Effector memory CD4-positive, alpha-beta T cell (primary cell): ENCODE data around the gene NRG2.

Experiments used
- DNase-seq, 3 donors: peaks; one replicate each; pipeline ENCODE4 v3.0.0-alpha.2; 2020
- H3K27ac ChIP-seq: 2 replicates; pipeline ENCODE4 v1.7.0; 2013; ENCODE audit warnings: mild to moderate bottlenecking, low read length, moderate library complexity; ENCODE audit not compliant: insufficient read depth, poor library complexity, severe bottlenecking
- H3K27me3 ChIP-seq: replicated peaks from 2 replicates; pipeline ENCODE4 v1.7.0; 2013; ENCODE audit warnings: mild to moderate bottlenecking, low read length; ENCODE audit not compliant: insufficient read depth, control insufficient read depth, poor library complexity, severe bottlenecking
- H3K36me3 ChIP-seq: 2 replicates; pipeline ENCODE4 v1.7.0; 2013; ENCODE audit warnings: mild to moderate bottlenecking, low read length, moderate library complexity; ENCODE audit not compliant: control insufficient read depth, insufficient read depth
- H3K4me1 ChIP-seq: 2 replicates; pipeline ENCODE4 v1.7.0; 2013; ENCODE audit warnings: low read length, mild to moderate bottlenecking; ENCODE audit not compliant: control insufficient read depth, insufficient read depth, poor library complexity, severe bottlenecking
- H3K4me3 ChIP-seq: 2 replicates; pipeline ENCODE4 v1.7.0; 2013; ENCODE audit warnings: low read length, low read depth, mild to moderate bottlenecking; ENCODE audit not compliant: insufficient read depth, poor library complexity, severe bottlenecking
- H3K9me3 ChIP-seq: 2 replicates; pipeline ENCODE4 v1.7.0; 2013; ENCODE audit warnings: mild to moderate bottlenecking, low read length, moderate library complexity; ENCODE audit not compliant: control insufficient read depth

The NRG2 gene

DNA sequence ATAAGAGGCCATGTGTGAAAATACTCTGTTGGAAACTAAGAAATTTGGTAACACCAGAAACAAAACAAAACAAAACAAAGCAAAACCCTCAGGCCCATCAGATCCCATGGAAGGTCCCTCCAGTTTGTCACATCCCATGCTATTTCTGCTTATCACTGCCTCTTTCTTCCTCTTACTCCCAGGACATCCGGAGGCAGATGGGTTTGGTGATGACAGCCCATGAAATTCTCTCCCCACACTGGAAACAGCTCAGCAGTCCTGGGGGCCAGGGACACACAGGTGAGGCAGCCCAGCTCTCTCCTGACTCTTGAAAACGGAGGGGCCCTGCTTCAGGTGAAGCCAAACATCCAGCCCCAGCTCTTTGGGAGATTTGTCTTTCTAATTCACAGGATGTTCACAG, 63.2 kb downstream of the NRG2 start:
- Histone ChIP-seq H3K4me3 (no peak overlapping the region), H3K4me1 (no peaks in the 10 kb centered on the region), H3K9me3 (no peaks in the 10 kb centered on the region), H3K36me3 (no peaks in the 10 kb centered on the region), H3K27me3 (no peaks in the 10 kb centered on the region), H3K27ac (no peak overlapping the region)
- DNase-seq, result no peak

DNA sequence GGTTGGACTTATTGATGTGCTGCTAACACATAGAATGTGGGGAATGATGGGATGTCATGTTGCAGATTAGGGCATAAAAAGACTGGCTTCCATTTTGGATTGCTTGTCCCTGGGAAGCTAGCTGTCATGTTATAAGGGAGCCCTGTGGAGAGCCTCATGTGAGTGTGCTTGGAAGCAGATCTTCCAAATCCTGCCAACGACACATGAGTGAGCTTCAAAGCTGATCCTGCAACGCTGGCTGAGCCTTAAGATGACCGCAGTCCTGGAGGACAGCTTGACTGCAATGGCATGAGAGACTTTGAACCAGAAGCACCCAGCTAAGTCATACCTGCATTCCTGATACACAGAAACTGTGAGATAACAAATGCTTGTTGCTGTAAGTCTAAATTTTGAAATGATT, 63.6 kb downstream of the NRG2 start:
- H3K36me3 ChIP-seq, result no peaks in the 10 kb centered on the region
- no peak overlapping the region for H3K4me3 ChIP-seq
- H3K4me1 ChIP-seq, result no peaks in the 10 kb centered on the region
- no peak overlapping the region for H3K27ac ChIP-seq
- H3K9me3 ChIP-seq, result no peaks in the 10 kb centered on the region
- H3K27me3 ChIP-seq, result no peaks in the 10 kb centered on the region
- DNase-seq, result no peak

DNA sequence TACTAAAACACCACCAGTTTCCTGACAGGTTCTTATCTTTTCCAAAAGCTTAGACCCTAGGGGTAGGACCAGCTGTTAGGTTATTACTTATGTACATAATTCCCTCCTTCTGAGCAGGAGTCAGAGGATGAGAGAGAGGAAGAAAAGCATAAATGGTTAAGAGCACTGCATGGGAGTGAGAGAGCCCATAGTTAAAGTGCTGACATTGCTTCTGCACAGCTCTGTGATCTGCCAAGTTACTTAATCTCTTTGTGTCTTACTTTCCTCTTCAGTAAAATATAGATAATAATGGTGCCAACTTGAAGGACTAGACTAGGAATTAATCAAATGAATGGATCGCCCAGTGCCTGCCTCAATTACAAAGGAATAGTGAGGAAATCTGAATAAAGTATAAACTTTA, 66.4 kb downstream of the NRG2 start:
- Histone ChIP-seq H3K36me3 (no peaks in the 10 kb centered on the region), H3K27ac (no peak overlapping the region), H3K4me1 (no peaks in the 10 kb centered on the region), H3K4me3 (no peak overlapping the region), H3K9me3 (no peaks in the 10 kb centered on the region), H3K27me3 (no peaks in the 10 kb centered on the region)
- DNase-seq, result no peak

DNA sequence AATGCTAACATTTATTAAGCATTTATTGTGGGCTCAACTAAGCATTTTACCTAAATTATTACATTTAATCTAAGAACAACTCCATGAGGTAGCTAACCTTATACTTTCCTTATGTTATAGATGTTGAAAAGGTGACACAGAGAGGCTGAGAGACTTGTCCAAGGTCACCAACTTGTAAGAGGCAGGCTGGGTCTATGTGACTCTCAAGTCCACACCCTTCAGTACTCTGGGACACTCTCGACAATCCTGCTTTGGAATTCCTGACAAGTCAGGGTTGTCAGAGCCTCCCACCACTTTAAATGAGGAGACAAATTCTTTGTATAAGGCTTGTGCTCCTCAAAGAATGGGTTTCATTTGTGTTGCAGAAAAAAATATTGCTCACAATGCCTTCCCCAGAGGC, 67.2 kb downstream of the NRG2 start:
- H3K27me3 ChIP-seq, result no peaks in the 10 kb centered on the region
- H3K36me3 ChIP-seq, result no peaks in the 10 kb centered on the region
- H3K4me3 ChIP-seq, result no peak overlapping the region
- no peak overlapping the region for H3K27ac ChIP-seq
- DNase-seq, result no peak
- H3K4me1 ChIP-seq, result no peaks in the 10 kb centered on the region
- no peaks in the 10 kb centered on the region for H3K9me3 ChIP-seq

DNA sequence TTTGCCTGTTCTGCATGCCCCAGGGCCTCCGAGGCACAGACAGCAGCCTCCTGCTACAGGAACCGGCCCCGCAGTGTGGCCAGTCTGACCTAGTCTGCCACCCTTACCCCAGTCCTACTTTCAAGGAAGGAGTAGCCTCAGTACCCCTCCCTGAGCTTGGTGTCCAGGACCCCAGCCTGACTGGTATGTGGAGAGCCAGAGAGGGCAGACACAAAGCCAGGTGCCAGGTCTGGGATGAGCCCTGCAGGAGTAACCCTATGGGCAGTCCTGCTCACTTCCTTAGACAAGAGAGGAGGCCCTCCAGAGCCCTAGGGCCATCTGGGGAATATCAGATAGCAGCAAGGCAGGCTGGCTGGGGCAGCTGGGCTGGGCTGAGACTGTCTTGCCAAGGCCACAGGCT, 67.8 kb downstream of the NRG2 start:
- Histone ChIP-seq H3K4me3 (no peak overlapping the region), H3K27ac (no peak overlapping the region), H3K36me3 (no peaks in the 10 kb centered on the region), H3K4me1 (no peaks in the 10 kb centered on the region), H3K9me3 (no peaks in the 10 kb centered on the region), H3K27me3 (no peaks in the 10 kb centered on the region)
- no peak for DNase-seq

DNA sequence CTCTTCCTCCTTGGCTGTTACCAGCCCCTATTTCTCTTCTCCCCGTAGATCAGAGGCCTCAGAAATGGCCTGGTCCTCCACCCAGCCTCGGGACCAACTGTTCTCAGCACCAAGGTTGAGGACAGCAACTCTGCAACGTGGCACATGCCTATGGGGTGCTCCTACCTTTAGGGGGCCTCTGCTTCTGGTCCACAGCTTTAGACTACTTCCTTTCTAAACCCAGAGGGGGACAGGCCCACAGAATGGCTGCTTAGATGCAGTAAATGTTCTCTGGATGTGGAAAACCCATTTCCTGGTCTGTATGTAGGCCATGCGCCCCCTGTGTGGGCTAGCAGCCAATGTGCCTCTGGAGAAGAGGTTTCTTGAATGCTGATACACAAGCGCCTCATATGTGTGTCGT, 68.4 kb downstream of the NRG2 start:
- no peaks in the 10 kb centered on the region for H3K9me3 ChIP-seq
- H3K27ac ChIP-seq, result no peak overlapping the region
- H3K4me1 ChIP-seq, result no peaks in the 10 kb centered on the region
- no peaks in the 10 kb centered on the region for H3K36me3 ChIP-seq
- no peaks in the 10 kb centered on the region for H3K27me3 ChIP-seq
- no peak for DNase-seq
- no peak overlapping the region for H3K4me3 ChIP-seq

DNA sequence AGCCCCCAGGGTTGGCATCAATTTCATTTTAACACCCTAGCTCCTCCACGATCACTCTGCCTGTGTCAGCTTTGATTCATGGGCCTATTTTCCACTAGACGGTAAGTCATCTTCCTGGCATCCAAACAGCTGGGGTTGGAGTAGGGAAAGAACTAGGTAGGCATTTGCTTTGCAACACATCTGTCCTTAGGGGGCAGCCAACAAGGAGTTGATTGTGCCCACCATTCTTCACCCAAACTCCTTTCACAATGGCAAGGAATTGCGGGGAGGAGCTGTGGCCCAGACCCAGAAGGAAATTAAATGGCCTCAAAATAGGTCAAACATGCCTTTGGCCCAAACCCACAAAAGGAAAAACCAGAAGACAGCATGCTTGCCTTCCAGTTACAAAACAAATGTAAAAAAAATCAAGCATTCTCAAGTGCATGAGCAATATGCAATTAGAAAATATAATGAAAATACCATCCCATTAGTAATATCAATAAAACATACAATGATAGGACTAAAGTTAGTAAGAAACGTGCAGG, 71.8 kb downstream of the NRG2 start:
- DNase-seq, result no peak
- H3K27ac ChIP-seq, result no peak overlapping the region
- no peaks in the 10 kb centered on the region for H3K9me3 ChIP-seq
- peaks cover 3% of the 10 kb centered on the region for H3K27me3 ChIP-seq
- H3K36me3 ChIP-seq, result no peaks in the 10 kb centered on the region
- no peaks in the 10 kb centered on the region for H3K4me1 ChIP-seq
- H3K4me3 ChIP-seq, result no peak overlapping the region

DNA sequence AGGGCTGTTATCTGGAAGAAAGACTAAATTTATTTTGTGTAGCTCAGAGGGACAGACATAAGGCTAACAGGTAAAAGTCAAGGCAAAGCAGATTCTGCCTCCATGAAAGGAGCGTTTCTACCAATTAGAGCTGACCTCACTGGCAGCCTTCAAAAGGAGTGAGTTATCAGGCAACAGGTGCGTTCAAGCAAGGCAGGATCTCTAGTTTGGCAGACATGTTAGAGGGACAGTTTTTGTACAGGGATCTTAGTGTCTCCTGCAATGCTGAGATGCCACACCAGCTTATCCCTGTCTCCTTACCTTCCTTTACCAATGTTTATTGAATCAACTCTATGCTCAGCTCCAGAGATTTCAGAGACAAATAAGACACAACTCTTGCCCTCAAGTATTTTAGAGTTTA, 73.8 kb downstream of the NRG2 start:
- Histone ChIP-seq H3K27ac (no peak overlapping the region), H3K36me3 (no peaks in the 10 kb centered on the region), H3K9me3 (no peaks in the 10 kb centered on the region), H3K4me1 (no peaks in the 10 kb centered on the region), H3K27me3 (peaks cover 3% of the 10 kb centered on the region), H3K4me3 (no peak overlapping the region)
- no peak for DNase-seq

DNA sequence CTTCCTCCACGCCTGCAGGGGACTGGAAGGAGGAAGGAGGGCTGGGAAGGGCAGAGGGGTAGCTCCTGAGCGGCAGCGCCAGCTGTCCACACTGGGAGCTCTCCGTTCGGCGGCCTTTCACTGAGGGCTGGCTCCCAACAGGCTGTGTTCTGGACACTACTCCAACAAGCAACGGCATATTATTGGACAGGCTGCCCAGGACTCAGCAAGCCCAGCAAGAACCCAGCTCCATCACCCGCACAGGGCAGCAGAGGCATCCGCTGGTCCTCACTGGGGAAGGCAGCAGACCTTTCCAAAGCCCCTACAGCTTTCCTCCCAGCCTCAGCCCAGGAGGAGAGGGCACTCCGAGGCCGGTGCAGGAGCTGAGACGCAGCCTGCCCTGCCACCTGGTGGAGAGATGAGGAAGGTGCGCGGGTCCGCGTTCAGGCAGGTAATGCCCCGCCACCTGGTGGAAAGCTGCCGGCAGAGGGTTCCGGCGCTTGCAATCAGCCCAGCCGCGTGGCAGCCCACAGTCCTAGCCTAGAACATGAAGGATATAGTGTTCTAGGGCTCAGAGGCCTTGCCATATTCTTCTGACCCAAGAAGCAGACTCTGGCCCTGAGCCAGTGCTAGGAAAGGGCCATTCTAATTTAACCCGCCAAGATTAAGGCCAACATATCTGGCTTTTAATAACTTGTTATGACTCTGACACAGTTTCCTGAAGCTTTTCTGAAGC, 74.4 kb downstream of the NRG2 start:
- no peak overlapping the region for H3K4me3 ChIP-seq
- no peaks in the 10 kb centered on the region for H3K36me3 ChIP-seq
- peaks cover 3% of the 10 kb centered on the region for H3K27me3 ChIP-seq
- DNase-seq, result peak; percentile 63 to 70 (median 65)
- H3K9me3 ChIP-seq, result no peaks in the 10 kb centered on the region
- H3K27ac ChIP-seq, result no peak overlapping the region
- H3K4me1 ChIP-seq, result no peaks in the 10 kb centered on the region

DNA sequence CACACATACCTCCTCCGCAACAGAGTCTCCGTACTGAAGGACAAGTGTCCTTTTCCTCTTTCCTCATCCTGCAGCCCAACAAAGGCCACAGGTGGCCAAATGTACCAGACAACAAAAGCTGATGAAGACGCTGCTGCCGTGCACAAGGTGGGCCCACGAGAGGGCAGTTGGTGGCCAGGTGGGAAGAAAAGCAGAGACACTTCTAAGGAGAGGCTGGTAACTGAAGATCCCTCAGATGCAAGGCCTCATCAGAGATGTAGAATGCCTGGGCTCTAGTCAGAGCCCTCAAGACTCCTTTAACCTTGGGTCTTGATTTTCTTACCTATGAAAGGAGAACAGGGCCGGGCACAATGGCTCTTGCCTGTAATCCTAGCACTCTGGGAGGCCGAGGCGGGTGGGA, 75.7 kb downstream of the NRG2 start:
- DNase-seq, result no peak
- Histone ChIP-seq H3K4me1 (no peaks in the 10 kb centered on the region), H3K36me3 (no peaks in the 10 kb centered on the region), H3K9me3 (no peaks in the 10 kb centered on the region), H3K4me3 (no peak overlapping the region), H3K27ac (no peak overlapping the region), H3K27me3 (peaks cover 3% of the 10 kb centered on the region)
